MCF 10A (cell line): ENCODE results near the gene NYAP2. TPM values are rescaled to one million over a fixed set of nuclear protein-coding genes. Genes with fewer than 3 reads are reported as not detected.

Source experiments
- BruUV-seq: library from RNA; stranded (reverse); fragments of 400-500 nt; replicated peaks from 2 replicates; lab custom pipeline; 2021; lab: Mats Ljungman, UMichigan
- CTCF ChIA-PET: fragments of 300-600 bp; sonication (Branson Sonifier 250); formaldehyde crosslinking; extraction: SDS; loops from one replicate; lab custom pipeline; 2021; ENCODE audit warnings: antibody characterized with exemption, inconsistent platforms; lab: Yijun Ruan, JAX
- POLR2A ChIA-PET: fragments of 300-600, 350-650 bp; sonication (Branson Sonifier 250); formaldehyde crosslinking; extraction: SDS; loops from one replicate; lab custom pipeline; 2020; ENCODE audit warnings: antibody characterized with exemption, inconsistent platforms; lab: Yijun Ruan, JAX
- DNase-seq: peaks from one replicate; pipeline ENCODE4 v3.0.0-alpha.2; 2018; ENCODE audit not compliant: unreplicated experiment
- H3K27ac Mint-ChIP-seq: one replicate; pipeline ENCODE4 v1.8.0; 2022; ENCODE audit warnings: mild to moderate bottlenecking, low read depth, mixed read lengths; ENCODE audit not compliant: unreplicated experiment
- H3K27me3 Mint-ChIP-seq: one replicate; pipeline ENCODE4 v1.8.0; 2022; ENCODE audit warnings: mixed read lengths; ENCODE audit not compliant: insufficient read depth, unreplicated experiment
- H3K36me3 Mint-ChIP-seq: one replicate; pipeline ENCODE4 v1.8.0; 2022; ENCODE audit warnings: mild to moderate bottlenecking, moderate library complexity, mixed read lengths; ENCODE audit not compliant: insufficient read depth, unreplicated experiment
- H3K4me1 Mint-ChIP-seq: one replicate; pipeline ENCODE4 v1.8.0; 2022; ENCODE audit warnings: mixed read lengths; ENCODE audit not compliant: insufficient read depth, unreplicated experiment
- H3K4me3 Mint-ChIP-seq: one replicate; pipeline ENCODE4 v1.8.0; 2022; ENCODE audit warnings: mild to moderate bottlenecking, moderate library complexity, mixed read lengths; ENCODE audit not compliant: unreplicated experiment
- H3K9me3 Mint-ChIP-seq: one replicate; pipeline ENCODE4 v1.8.0; 2022; ENCODE audit warnings: mixed read lengths; ENCODE audit not compliant: unreplicated experiment
- intact Hi-C: fragments of 100-400 bp; cut with micrococcal nuclease; formaldehyde crosslinking; loops from 2 replicates; pipeline ENCODE4 v1.14.1; 2022
- total RNA-seq: library from RNA; stranded (reverse); gene quantifications from 2 replicates; pipeline ENCODE4 v1.2.3, GENCODE V29; 2022
- TF ChIP-seq, protein P1 (sequence below): fragments of 200-600 bp; IDR thresholded peaks from one replicate; pipeline ENCODE4 v1.8.0; 2022; ENCODE audit warnings: antibody characterized with exemption, mild to moderate bottlenecking; ENCODE audit not compliant: unreplicated experiment

Gene NYAP2
- total RNA-seq, 1 experiment from 2014 or later, result not detected

DNA sequence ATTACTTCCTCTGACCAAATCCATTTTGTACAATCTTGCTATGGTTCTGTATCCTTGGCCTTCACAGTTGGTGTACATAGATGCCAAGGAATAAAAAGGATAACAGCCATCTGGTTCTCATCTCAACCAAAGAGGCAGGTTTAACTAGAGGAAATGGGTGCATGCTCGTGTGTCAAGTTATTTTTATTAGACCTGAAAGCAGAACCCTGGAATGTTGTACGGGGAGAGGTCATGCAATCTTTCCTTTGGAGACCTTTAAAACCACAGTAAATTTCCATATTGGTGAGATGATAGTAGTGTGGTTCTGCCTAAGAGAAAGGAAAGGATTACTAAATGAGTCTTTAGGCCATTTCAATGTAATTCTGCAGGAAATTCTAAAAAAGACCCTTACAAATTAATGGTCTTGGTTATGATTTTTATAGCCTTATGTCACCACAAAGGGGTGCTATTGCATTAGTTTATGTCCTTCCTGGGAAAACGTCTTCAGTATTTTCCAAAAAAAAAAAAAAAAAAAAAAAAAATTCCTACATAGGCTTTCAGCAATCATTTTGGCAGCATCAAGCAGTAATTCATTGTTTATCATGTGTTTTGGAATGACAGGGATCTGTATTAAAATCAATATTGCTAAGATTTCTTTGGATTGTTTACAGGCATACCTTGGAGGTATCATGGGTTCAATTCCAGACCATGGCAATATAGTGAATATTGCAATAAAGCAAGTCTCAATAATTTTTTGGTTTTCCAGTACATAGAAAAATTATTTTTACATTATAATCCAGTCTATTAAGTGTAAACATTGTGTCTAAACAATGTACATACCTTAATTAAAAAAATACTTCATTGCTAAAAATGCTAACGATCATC lies 270.8 kb downstream of the NYAP2 start:
- Mint-ChIP-seq H3K27me3 (no peaks in the 10 kb centered on the region), H3K4me1 (peaks cover 5% of the 10 kb centered on the region), H3K27ac (no peak overlapping the region), H3K9me3 (no peaks in the 10 kb centered on the region), H3K4me3 (no peak overlapping the region), H3K36me3 (no peaks in the 10 kb centered on the region)
- POLR2A ChIA-PET, result interaction anchor here (1.0 to 1.5 kb wide), 3 partner anchors 449 to 1315 kb away, joined by 3 to 14 read pairs (median 3); no protein-coding TSS in a partner anchor
- TF ChIP-seq, protein P1, sequence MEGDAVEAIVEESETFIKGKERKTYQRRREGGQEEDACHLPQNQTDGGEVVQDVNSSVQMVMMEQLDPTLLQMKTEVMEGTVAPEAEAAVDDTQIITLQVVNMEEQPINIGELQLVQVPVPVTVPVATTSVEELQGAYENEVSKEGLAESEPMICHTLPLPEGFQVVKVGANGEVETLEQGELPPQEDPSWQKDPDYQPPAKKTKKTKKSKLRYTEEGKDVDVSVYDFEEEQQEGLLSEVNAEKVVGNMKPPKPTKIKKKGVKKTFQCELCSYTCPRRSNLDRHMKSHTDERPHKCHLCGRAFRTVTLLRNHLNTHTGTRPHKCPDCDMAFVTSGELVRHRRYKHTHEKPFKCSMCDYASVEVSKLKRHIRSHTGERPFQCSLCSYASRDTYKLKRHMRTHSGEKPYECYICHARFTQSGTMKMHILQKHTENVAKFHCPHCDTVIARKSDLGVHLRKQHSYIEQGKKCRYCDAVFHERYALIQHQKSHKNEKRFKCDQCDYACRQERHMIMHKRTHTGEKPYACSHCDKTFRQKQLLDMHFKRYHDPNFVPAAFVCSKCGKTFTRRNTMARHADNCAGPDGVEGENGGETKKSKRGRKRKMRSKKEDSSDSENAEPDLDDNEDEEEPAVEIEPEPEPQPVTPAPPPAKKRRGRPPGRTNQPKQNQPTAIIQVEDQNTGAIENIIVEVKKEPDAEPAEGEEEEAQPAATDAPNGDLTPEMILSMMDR, result peak; percentile 44
- DNase-seq, result peak; percentile 53
- no TSS peak for BruUV-seq
- CTCF ChIA-PET, result interaction anchor here (0.7 to 1.7 kb wide), 14 partner anchors 12 to 1362 kb away, joined by 3 to 14 read pairs (median 4); partner anchors contain the start of gene IRS1
- intact Hi-C loops, result loop anchor here (1.0 to 5.0 kb wide), 5 partner anchors 217 to 1437 kb away; no protein-coding TSS in a partner anchor

GRCh38 chr2:225678792-225679191 lies 279.3 kb downstream of the NYAP2 start:
- no peaks in the 10 kb centered on the region for H3K36me3 Mint-ChIP-seq
- H3K4me3 Mint-ChIP-seq, result no peak overlapping the region
- TF ChIP-seq, protein P1, result no peak
- ChIA-PET CTCF (interaction anchor here (0.6 kb wide), 2 partner anchors 86 to 107 kb away, joined by 3 to 4 read pairs; no protein-coding TSS in a partner anchor), POLR2A (interaction anchor here (0.7 kb wide), 1 partner anchor 800 kb away, joined by 3 read pairs; no protein-coding TSS in a partner anchor)
- no TSS peak for BruUV-seq
- no peaks in the 10 kb centered on the region for H3K27me3 Mint-ChIP-seq
- no peak overlapping the region for H3K27ac Mint-ChIP-seq
- H3K4me1 Mint-ChIP-seq, result no peaks in the 10 kb centered on the region
- DNase-seq, result no peak
- no peaks in the 10 kb centered on the region for H3K9me3 Mint-ChIP-seq
- intact Hi-C loops, result no loop called here

DNA sequence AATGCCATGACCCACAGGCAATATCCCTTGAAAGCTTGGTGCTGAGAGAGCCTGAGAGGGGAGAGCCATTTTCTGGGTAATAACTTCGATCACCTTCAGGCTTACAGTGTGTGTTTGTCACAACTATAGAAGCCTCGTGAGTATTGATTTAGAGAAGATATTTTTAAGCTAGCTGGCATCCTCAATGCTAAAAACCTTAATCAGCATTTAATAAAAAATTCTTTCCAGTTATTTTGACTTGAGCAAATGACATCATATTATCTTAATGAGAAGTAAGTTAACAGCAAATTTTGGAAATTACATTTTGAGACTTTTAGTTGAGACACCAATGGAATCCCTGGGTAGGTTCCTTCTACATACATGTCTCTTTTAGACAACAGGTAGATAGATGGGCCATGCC lies 283.7 kb downstream of the NYAP2 start:
- CTCF ChIA-PET, result interaction anchor here (1.2 kb wide), 1 partner anchor 1555 kb away, joined by 3 read pairs; no protein-coding TSS in a partner anchor
- H3K4me1 Mint-ChIP-seq, result no peaks in the 10 kb centered on the region
- BruUV-seq, result no TSS peak
- TF ChIP-seq, protein P1, result no peak
- no peak overlapping the region for H3K27ac Mint-ChIP-seq
- DNase-seq, result no peak
- POLR2A ChIA-PET, result interaction anchor here (0.6 kb wide), 1 partner anchor 206 kb away, joined by 3 read pairs; no protein-coding TSS in a partner anchor
- no peaks in the 10 kb centered on the region for H3K27me3 Mint-ChIP-seq
- no peaks in the 10 kb centered on the region for H3K9me3 Mint-ChIP-seq
- H3K36me3 Mint-ChIP-seq, result no peaks in the 10 kb centered on the region
- no peak overlapping the region for H3K4me3 Mint-ChIP-seq
- intact Hi-C loops, result no loop called here

- intact Hi-C loops, result no loop called here
- TF ChIP-seq, protein P1, result no peak
- no peaks in the 10 kb centered on the region for H3K4me1 Mint-ChIP-seq
- DNase-seq, result no peak
- no peaks in the 10 kb centered on the region for H3K36me3 Mint-ChIP-seq
- no peaks in the 10 kb centered on the region for H3K9me3 Mint-ChIP-seq
- ChIA-PET CTCF (no interaction called here), POLR2A (no interaction called here)
- no TSS peak for BruUV-seq
- H3K4me3 Mint-ChIP-seq, result no peak overlapping the region
- H3K27ac Mint-ChIP-seq, result no peak overlapping the region
- H3K27me3 Mint-ChIP-seq, result no peaks in the 10 kb centered on the region
Measured at GRCh38 chr2:225690153-225690552, 290.6 kb downstream of the NYAP2 start.
